Measurements from ENCODE around the gene LIMK2.

- no peak for TF ChIP-seq EZH2 (IDR thresholded peaks at IDR 0.05; ENCODE audit: insufficient read depth, poor library complexity, severe bottlenecking)
- no peak for TF ChIP-seq EZH2phosphoT487 (IDR thresholded peaks at IDR 0.05; ENCODE audit: insufficient read depth, low read depth)
Observed at GRCh38 chr22:31230871-31231621, 18.9 kb downstream of the LIMK2 start.

Data from GM23248 (cell line).